ENCODE data around the gene ENHO. TPM values are rescaled to one million over a fixed set of nuclear protein-coding genes. Genes with fewer than 3 reads are reported as not detected.

ENHO gene
- total RNA-seq, 4 donors from 2014 or later = 0.65 to 4.0 (median 2.7) TPM

GRCh38 chr9:34549407-34549732 is 26.6 kb upstream of the ENHO start:
- DNase-seq (ENCODE audit: low spot score in 2 of 2) = no peak
- Histone ChIP-seq H3K27ac (no peak overlapping the region), H3K4me1 (peaks cover 17% of the 10 kb centered on the region), H3K4me3 (no peak overlapping the region), H3K36me3 (no peaks in the 10 kb centered on the region), H3K27me3 (peaks cover 5% of the 10 kb centered on the region), H3K9me3 (no peaks in the 10 kb centered on the region)
- 95% methylated on average over 4 of the region's 5 CpGs for WGBS
- TF ChIP-seq POLR2AphosphoS5 (IDR thresholded peaks at IDR 0.05) (no peak), EP300 (IDR thresholded peaks at IDR 0.05) (no peak), POLR2A (IDR thresholded peaks at IDR 0.05) (no peak)
- TF ChIP-seq, protein P1, sequence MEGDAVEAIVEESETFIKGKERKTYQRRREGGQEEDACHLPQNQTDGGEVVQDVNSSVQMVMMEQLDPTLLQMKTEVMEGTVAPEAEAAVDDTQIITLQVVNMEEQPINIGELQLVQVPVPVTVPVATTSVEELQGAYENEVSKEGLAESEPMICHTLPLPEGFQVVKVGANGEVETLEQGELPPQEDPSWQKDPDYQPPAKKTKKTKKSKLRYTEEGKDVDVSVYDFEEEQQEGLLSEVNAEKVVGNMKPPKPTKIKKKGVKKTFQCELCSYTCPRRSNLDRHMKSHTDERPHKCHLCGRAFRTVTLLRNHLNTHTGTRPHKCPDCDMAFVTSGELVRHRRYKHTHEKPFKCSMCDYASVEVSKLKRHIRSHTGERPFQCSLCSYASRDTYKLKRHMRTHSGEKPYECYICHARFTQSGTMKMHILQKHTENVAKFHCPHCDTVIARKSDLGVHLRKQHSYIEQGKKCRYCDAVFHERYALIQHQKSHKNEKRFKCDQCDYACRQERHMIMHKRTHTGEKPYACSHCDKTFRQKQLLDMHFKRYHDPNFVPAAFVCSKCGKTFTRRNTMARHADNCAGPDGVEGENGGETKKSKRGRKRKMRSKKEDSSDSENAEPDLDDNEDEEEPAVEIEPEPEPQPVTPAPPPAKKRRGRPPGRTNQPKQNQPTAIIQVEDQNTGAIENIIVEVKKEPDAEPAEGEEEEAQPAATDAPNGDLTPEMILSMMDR (IDR thresholded peaks at IDR 0.05) = no peak

DNA sequence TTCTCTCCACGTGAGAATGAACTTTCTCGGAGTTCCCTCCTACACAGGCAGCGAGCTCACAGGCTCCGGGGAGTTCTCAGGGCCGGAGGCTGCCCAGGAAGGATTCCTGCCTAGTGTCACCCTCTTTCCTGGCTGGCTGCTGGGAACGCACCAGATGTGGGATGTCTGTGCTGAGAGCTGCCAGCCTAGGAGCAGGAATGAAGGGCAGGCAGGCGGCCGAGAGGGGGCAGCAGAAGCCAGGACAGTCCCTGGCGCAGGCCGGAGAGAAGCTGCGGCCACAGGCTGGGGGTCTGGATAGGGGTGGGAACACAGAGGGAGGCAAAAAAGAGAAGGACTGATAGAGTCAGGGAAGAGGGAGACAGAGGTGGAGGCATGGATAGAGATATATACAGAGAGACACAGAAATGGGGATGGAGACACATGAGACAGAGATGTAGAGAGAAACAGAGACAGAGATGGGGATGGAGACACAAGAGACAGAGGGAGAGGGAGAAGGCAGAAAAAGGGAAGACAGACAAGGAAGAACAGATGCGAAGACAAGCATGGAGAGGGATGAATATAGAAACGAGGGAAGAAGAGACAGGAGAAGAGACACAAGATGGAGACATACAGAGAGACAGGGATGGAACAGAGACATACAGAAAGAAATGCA is 25.3 kb upstream of the ENHO start:
- TF ChIP-seq, protein P1 (IDR thresholded peaks at IDR 0.05) = peak; percentile 68 to 84
- no peak for TF ChIP-seq POLR2A (IDR thresholded peaks at IDR 0.05)
- no peak for TF ChIP-seq POLR2AphosphoS5 (IDR thresholded peaks at IDR 0.05)
- no peak for TF ChIP-seq EP300 (IDR thresholded peaks at IDR 0.05)

GRCh38 chr9:34546834-34547827 is 24.3 kb upstream of the ENHO start:
- Histone ChIP-seq H3K9me3 (no peaks in the 10 kb centered on the region), H3K4me1 (peaks cover 17% of the 10 kb centered on the region), H3K36me3 (no peaks in the 10 kb centered on the region), H3K27me3 (peaks cover 5% of the 10 kb centered on the region), H3K4me3 (no peak overlapping the region), H3K27ac (no peak overlapping the region)
- WGBS = 65% methylated on average over 15 of the region's 16 CpGs
- TF ChIP-seq EP300 (IDR thresholded peaks at IDR 0.05) = no peak
- TF ChIP-seq, protein P1 (IDR thresholded peaks at IDR 0.05) = peak; percentile 29 to 63
- peak in 1 of 2 donors; percentile 85 for DNase-seq (ENCODE audit: low spot score in 2 of 2)

More for the DNA sequence above, 25.3 kb upstream of the ENHO start:
- Histone ChIP-seq H3K27me3 (peaks cover 5% of the 10 kb centered on the region), H3K4me1 (peaks cover 17% of the 10 kb centered on the region), H3K36me3 (no peaks in the 10 kb centered on the region), H3K27ac (no peak overlapping the region), H3K9me3 (no peaks in the 10 kb centered on the region), H3K4me3 (no peak overlapping the region)
- 14% methylated on average over 12 of the region's 13 CpGs for WGBS
- DNase-seq (ENCODE audit: low spot score in 2 of 2) = peak; percentile 85 to 86

GRCh38 chr9:34546102-34546833 is 23.5 kb upstream of the ENHO start:
- Histone ChIP-seq H3K4me3 (no peak overlapping the region), H3K4me1 (peaks cover 17% of the 10 kb centered on the region), H3K27me3 (peaks cover 5% of the 10 kb centered on the region), H3K9me3 (no peaks in the 10 kb centered on the region), H3K27ac (no peak overlapping the region), H3K36me3 (no peaks in the 10 kb centered on the region)
- no peak for DNase-seq (ENCODE audit: low spot score in 2 of 2)
- WGBS = 81% methylated on average over 7 of the region's 7 CpGs
- TF ChIP-seq POLR2A (IDR thresholded peaks at IDR 0.05) (no peak), EP300 (IDR thresholded peaks at IDR 0.05) (no peak), POLR2AphosphoS5 (IDR thresholded peaks at IDR 0.05) (no peak)
- TF ChIP-seq, protein P1 (IDR thresholded peaks at IDR 0.05) = no peak

All from suprapubic skin (tissue), 4 donors.